K562 (cell line): ENCODE results near the gene LZTS2. TPM values are rescaled to one million over a fixed set of nuclear protein-coding genes. Genes with fewer than 3 reads are reported as not detected.
A peak's percentile ranks its signal among the peaks of the same experiment; 100 is the strongest.

ENCODE experiments used
- ATAC-seq: fragments of 200-7000 bp; cut with Tn5 transposase; 3 replicates; pipeline ENCODE4 v1.9.1; 2020; ENCODE audit warnings: moderate library complexity
- BruUV-seq: library from RNA; stranded (reverse); fragments of 400-500 nt; replicated peaks from 2 replicates; lab custom pipeline; 2021; lab: Mats Ljungman, UMichigan
- CTCF ChIA-PET: fragments of 300-600 bp; formaldehyde crosslinking; extraction: SDS; loops from one replicate; lab custom pipeline; 2021; ENCODE audit warnings: low intra/inter-chr PET ratio; lab: Yijun Ruan, JAX
- POLR2A ChIA-PET: fragments of 300-600, 350-650 bp; sonication (Branson Sonifier 250); formaldehyde crosslinking; extraction: SDS; loops from one replicate; lab custom pipeline; 2021; ENCODE audit warnings: antibody characterized with exemption, inconsistent platforms; lab: Yijun Ruan, JAX
- DNase-seq, 4 experiments: peaks; one replicate each; pipeline versions ENCODE4 v3.0.0 to v3.0.0-alpha.2; 2011 to 2018; ENCODE audit warnings: low spot score in 3 of 4, mixed read lengths in 3 of 4; ENCODE audit errors: extremely low read depth in 1 of 4
- FAIRE-seq: peaks from 2 replicates; lab custom pipeline; 2011; peaks lifted over from hg19 to GRCh38; lab: Jason Lieb, UNC
- H2AFZ ChIP-seq: 2 replicates; pipeline ENCODE4 v1.6.0; 2011; ENCODE audit warnings: low read depth, low read length, control low read depth, inconsistent platforms
- H3K27ac ChIP-seq: fragments of 200-600 bp; 3 replicates; pipeline ENCODE4 v1.8.0; 2011; ENCODE audit warnings: low read depth, mild to moderate bottlenecking, control low read depth, inconsistent platforms, low read length, moderate library complexity, mixed read lengths; ENCODE audit errors: extremely low read depth
- H3K27me3 ChIP-seq, 2 experiments: fragments of 300-600 bp in 1 of 2; 2 replicates in 1 of 2; 3 replicates in 1 of 2; pipeline versions ENCODE4 v1.6.0 to v1.8.0; 2011; ENCODE audit warnings: inconsistent platforms in 2 of 2, low read length in 2 of 2, mild to moderate bottlenecking in 1 of 2, mixed read lengths in 1 of 2, moderate library complexity in 1 of 2; ENCODE audit not compliant: control insufficient read depth in 2 of 2, insufficient read depth in 2 of 2
- H3K36me3 ChIP-seq: fragments of 300-600 bp; 3 replicates; pipeline ENCODE4 v1.8.0; 2011; ENCODE audit warnings: mild to moderate bottlenecking, low read length, inconsistent platforms; ENCODE audit not compliant: control insufficient read depth, insufficient read depth
- H3K4me1 ChIP-seq, 2 experiments: fragments of 200-600 bp in 1 of 2; replicated peaks in 1 of 2; 2 replicates in 1 of 2; 3 replicates in 1 of 2; pipeline versions ENCODE4 v1.5.1 to v1.8.0; 2011; ENCODE audit warnings: inconsistent platforms in 2 of 2, low read length in 2 of 2, mild to moderate bottlenecking in 1 of 2, mixed read lengths in 1 of 2, moderate library complexity in 1 of 2; ENCODE audit not compliant: control insufficient read depth in 2 of 2, insufficient read depth in 2 of 2
- H3K4me2 ChIP-seq: 2 replicates; pipeline ENCODE4 v1.6.1; 2011; ENCODE audit warnings: low read length, control low read depth, inconsistent platforms, mixed read lengths; ENCODE audit not compliant: insufficient read depth
- H3K4me3 ChIP-seq: fragments of 200-600 bp; sonication (generic), shearing (Covaris generic); 2 replicates; pipeline ENCODE4 v1.5.1; 2016; ENCODE audit warnings: control low read depth, inconsistent platforms
- H3K79me2 ChIP-seq: fragments of 200-600 bp; 3 replicates; pipeline ENCODE4 v1.8.0; 2011; ENCODE audit warnings: low read length, inconsistent platforms; ENCODE audit not compliant: control insufficient read depth, insufficient read depth
- H3K9ac ChIP-seq, 2 experiments: 2 replicates each; pipeline versions ENCODE4 v1.6.0 to v1.6.1; 2011; ENCODE audit warnings: low read depth in 2 of 2, low read length in 2 of 2, control low read depth in 1 of 2, inconsistent platforms in 1 of 2, mild to moderate bottlenecking in 1 of 2, mixed read lengths in 1 of 2; ENCODE audit not compliant: insufficient read depth in 1 of 2
- H3K9me1 ChIP-seq: one replicate; pipeline ENCODE4 v1.6.0; 2011; ENCODE audit warnings: inconsistent platforms, mild to moderate bottlenecking, low read length, moderate library complexity; ENCODE audit not compliant: control insufficient read depth, insufficient read depth
- H3K9me3 ChIP-seq: replicated peaks from 2 replicates; pipeline ENCODE4 v1.5.1; 2011; ENCODE audit warnings: low read depth, low read length, inconsistent platforms; ENCODE audit not compliant: control insufficient read depth, insufficient read depth
- H4K20me1 ChIP-seq: replicated peaks from 2 replicates; pipeline ENCODE4 v1.6.1; 2011; ENCODE audit warnings: low read length, inconsistent platforms, mixed read lengths; ENCODE audit not compliant: control insufficient read depth, insufficient read depth
- EWSR1 ChIP-seq: fragments of 450-650 bp; IDR thresholded peaks from 2 replicates; pipeline ENCODE4 v1.6.1; 2018; ENCODE audit warnings: borderline replicate concordance, mild to moderate bottlenecking, low read depth, moderate library complexity; ENCODE audit not compliant: partially characterized antibody
- ID3 ChIP-seq, 2 experiments: fragments of 250-450 bp in 1 of 2; fragments of 450-650 bp in 1 of 2; sonication (Bioruptor Pico) in 1 of 2; IDR thresholded peaks; 2 replicates each; pipeline versions ENCODE4 v1.6.1 to v1.8.0; 2016 to 2021; ENCODE audit warnings: mild to moderate bottlenecking in 2 of 2, moderate library complexity in 2 of 2, missing compliant biosample characterization in 1 of 2, missing genetic modification characterization in 1 of 2
- MAX ChIP-seq: sonication (generic); formaldehyde crosslinking; IDR thresholded peaks from 2 replicates; pipeline ENCODE4 v1.9.0; 2022; ENCODE audit warnings: mild to moderate bottlenecking, missing genetic modification reagents
- STAT6 ChIP-seq: sonication (generic); formaldehyde crosslinking; IDR thresholded peaks from 2 replicates; pipeline ENCODE4 v1.8.1; 2023; ENCODE audit warnings: mild to moderate bottlenecking, missing genetic modification reagents
- ZNF780A ChIP-seq: fragments of 250-450 bp; sonication (Bioruptor Pico); IDR thresholded peaks from 2 replicates; pipeline ENCODE4 v1.5.0; 2021; ENCODE audit warnings: mild to moderate bottlenecking
- WGBS: fragments of 100-300 bp; shearing (Covaris generic); methylation state at CpG from one replicate; pipeline ENCODE4 v1.1.6; 2016; ENCODE audit warnings: low coverage, mixed read lengths; ENCODE audit not compliant: insufficient coverage; ENCODE audit errors: missing lambda C conversion rate; 5-methylcytosine and 5-hydroxymethylcytosine counted together
- in situ Hi-C: fragments of 300-500 bp; cut with MboI; formaldehyde crosslinking; loops from 4 replicates; pipeline ENCODE4 v1.15.0; 2018; ENCODE audit warnings: inconsistent platforms, mixed read lengths
- intact Hi-C: fragments of 100-400 bp; cut with micrococcal nuclease; formaldehyde crosslinking; loops from 2 replicates; pipeline ENCODE4 v1.14.2; 2022
- polyA plus RNA-seq, 8 experiments: library from polyadenylated mRNA; depleted of rRNA in 4 of 8; stranded (reverse) in 5 of 8; unstranded in 3 of 8; fragments of >200 nt; fragmentation: Nextera tagmentation in 2 of 8; fragmentation: Illumina TruSeq in 1 of 8; extraction: Ambion mirVana in 2 of 8; extraction: Trizol in 1 of 8; gene quantifications; 2 replicates each; pipeline versions ENCODE4 v1.2.1 to v1.2.3, GENCODE V29; 2011 to 2014; ENCODE audit warnings: inconsistent platforms in 1 of 8, missing spikeins in 1 of 8
- total RNA-seq, 7 experiments: library from RNA; depleted of rRNA in 6 of 7; stranded (reverse); fragments of >200 nt in 6 of 7; fragmentation: Illumina TruSeq in 2 of 7; extraction: Trizol in 2 of 7; gene quantifications; 2 replicates each; pipeline versions ENCODE4 v1.2.1 to v1.2.3, GENCODE V29; 2011 to 2021; ENCODE audit warnings: low replicate concordance in 1 of 7

The LZTS2 gene
- total and polyA plus RNA-seq, 9 of the 15 experiments (the other 6 are each of a cell fraction or from before 2014, with no cell fraction given), result 0.23 to 42.5 (median 14.7) TPM

- Histone ChIP-seq H3K9me1 (no peaks in the 10 kb centered on the region), H4K20me1 (no peaks in the 10 kb centered on the region), H3K4me3 (no peak overlapping the region), H3K9me3 (no peaks in the 10 kb centered on the region), H3K27me3 (no peaks in the 10 kb centered on the region), H2AFZ (no peak overlapping the region), H3K9ac (no peak overlapping the region; a peak in 1 of 4 replicates), H3K27ac (no peak overlapping the region), H3K4me2 (no peak overlapping the region), H3K36me3 (no peaks in the 10 kb centered on the region), H3K4me1 (peaks cover 12 to 14% of the 10 kb centered on the region in 2 experiments), H3K79me2 (no peaks in the 10 kb centered on the region)
- TF ChIP-seq MAX (CRISPR knock-in tag) (peak; percentile 5; the same call in 1 of the 2 replicates), ID3 (CRISPR knock-in tag; IDR thresholded peaks at IDR 0.05) (no peak), ID3 (tag; IDR thresholded peaks at IDR 0.05) (no peak), EWSR1 (no peak), STAT6 (CRISPR knock-in tag) (no peak), ZNF780A (CRISPR knock-in tag) (no peak)
- no TSS peak for BruUV-seq
- in situ Hi-C loops (no loop called here), intact Hi-C loops (no loop called here)
- WGBS, result 42% methylated on average over 4 of the region's 4 CpGs
- DNase-seq, result no peak
- POLR2A ChIA-PET, result no interaction called here
- FAIRE-seq, result no peak
- CTCF ChIA-PET, result no interaction called here
- ATAC-seq, result no peak
Measured at GRCh38 chr10:100970914-100971811, 28.4 kb upstream of the LZTS2 start.
